ENCODE data around the gene RAB3GAP1. TPM values are rescaled to one million over a fixed set of nuclear protein-coding genes. Genes with fewer than 3 reads are reported as not detected.
"Not testable (repeated sequence)": the region's sequence is repeated elsewhere in the genome, so short reads cannot be mapped to it uniquely, and the experiment has no call there.

Gene RAB3GAP1
- polyA plus RNA-seq, 1 donor: 42.1 TPM

GRCh38 chr2:135076556-135076955, 24.5 kb downstream of the RAB3GAP1 start:
- peaks cover 6% of the 10 kb centered on the region for H3K36me3 ChIP-seq (ENCODE audit: control insufficient read depth, insufficient read depth, low read length)
- H3K27me3 ChIP-seq (ENCODE audit: control insufficient read depth, insufficient read depth, low read length): no peaks in the 10 kb centered on the region
- WGBS (ENCODE audit: insufficient coverage, low lambda C conversion rate): 100% methylated on average over 1 of the region's 2 CpGs
- no peak overlapping the region for H3K27ac ChIP-seq (ENCODE audit: low read length)
- DNase-seq: no peak
- H3K4me1 ChIP-seq (ENCODE audit: control insufficient read depth, insufficient read depth, low read length): no peaks in the 10 kb centered on the region
- H3K9me3 ChIP-seq (ENCODE audit: control insufficient read depth, low read depth, low read length): peaks cover 5% of the 10 kb centered on the region
- no peak overlapping the region for H3K4me3 ChIP-seq (ENCODE audit: low read length)

GRCh38 chr2:135078417-135078816, 26.3 kb downstream of the RAB3GAP1 start:
- DNase-seq: no peak
- Histone ChIP-seq H3K4me1 (ENCODE audit: control insufficient read depth, insufficient read depth, low read length) (no peaks in the 10 kb centered on the region), H3K27ac (ENCODE audit: low read length) (no peak overlapping the region), H3K36me3 (ENCODE audit: control insufficient read depth, insufficient read depth, low read length) (peaks cover 1% of the 10 kb centered on the region), H3K27me3 (ENCODE audit: control insufficient read depth, insufficient read depth, low read length) (no peaks in the 10 kb centered on the region), H3K9me3 (ENCODE audit: control insufficient read depth, low read depth, low read length) (no peaks in the 10 kb centered on the region), H3K4me3 (ENCODE audit: low read length) (no peak overlapping the region)

DNA sequence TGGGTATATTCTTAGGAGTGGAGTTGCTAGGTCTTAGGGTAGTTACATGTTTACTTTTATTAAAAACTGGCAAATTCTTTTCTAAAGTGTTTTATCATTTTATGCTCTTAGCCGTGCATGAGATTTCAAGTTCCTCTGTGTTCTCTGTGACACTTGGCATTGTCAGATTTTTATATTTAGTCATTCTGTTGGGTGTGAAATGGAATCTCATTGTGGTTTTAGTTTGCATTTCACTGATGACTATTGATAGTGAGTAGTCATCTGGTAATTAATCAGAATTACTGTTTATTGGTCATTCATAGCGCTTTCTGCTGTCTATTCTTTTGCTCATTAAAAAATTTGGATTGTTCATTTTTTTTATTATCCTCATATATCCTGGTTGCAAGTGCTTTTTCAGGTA, 34.1 kb downstream of the RAB3GAP1 start:
- Histone ChIP-seq H3K27ac (ENCODE audit: low read length) (no peak overlapping the region), H3K4me1 (ENCODE audit: control insufficient read depth, insufficient read depth, low read length) (peaks cover 1% of the 10 kb centered on the region), H3K27me3 (ENCODE audit: control insufficient read depth, insufficient read depth, low read length) (no peaks in the 10 kb centered on the region), H3K9me3 (ENCODE audit: control insufficient read depth, low read depth, low read length) (peaks cover 3% of the 10 kb centered on the region), H3K36me3 (ENCODE audit: control insufficient read depth, insufficient read depth, low read length) (peaks cover 5% of the 10 kb centered on the region), H3K4me3 (ENCODE audit: low read length) (no peak overlapping the region)
- 100% methylated on average over 1 of the region's 2 CpGs for WGBS (ENCODE audit: insufficient coverage, low lambda C conversion rate)
- DNase-seq: no peak

DNA sequence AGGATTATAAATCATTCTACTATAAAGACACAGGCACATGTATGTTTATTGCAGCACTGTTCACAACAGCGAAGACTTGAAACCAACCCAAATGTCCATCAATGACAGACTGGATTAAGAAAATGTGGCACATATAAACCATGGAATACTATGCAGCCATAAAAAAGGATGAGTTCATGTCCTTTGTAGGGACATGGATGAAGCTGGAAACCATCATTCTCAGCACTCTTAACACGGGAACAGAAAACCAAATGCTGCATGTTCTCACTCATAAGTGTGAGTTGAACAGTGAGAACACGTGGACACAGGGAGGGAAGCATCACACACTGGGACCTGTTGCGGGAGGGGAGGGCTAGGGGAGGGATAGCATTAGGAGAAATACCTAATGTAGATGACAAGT, 37.5 kb downstream of the RAB3GAP1 start:
- H3K27me3 ChIP-seq (ENCODE audit: control insufficient read depth, insufficient read depth, low read length); H3K4me3 ChIP-seq (ENCODE audit: low read length); H3K9me3 ChIP-seq (ENCODE audit: control insufficient read depth, low read depth, low read length); DNase-seq; H3K36me3 ChIP-seq (ENCODE audit: control insufficient read depth, insufficient read depth, low read length); H3K27ac ChIP-seq (ENCODE audit: low read length): not testable (repeated sequence)
- 100% methylated on average over 1 of the region's 4 CpGs for WGBS (ENCODE audit: insufficient coverage, low lambda C conversion rate)
- peaks cover 21% of the 10 kb centered on the region for H3K4me1 ChIP-seq (ENCODE audit: control insufficient read depth, insufficient read depth, low read length)

GRCh38 chr2:135091681-135092080, 39.6 kb downstream of the RAB3GAP1 start:
- Histone ChIP-seq H3K4me3 (ENCODE audit: low read length) (no peak overlapping the region), H3K36me3 (ENCODE audit: control insufficient read depth, insufficient read depth, low read length) (peaks cover 6% of the 10 kb centered on the region), H3K4me1 (ENCODE audit: control insufficient read depth, insufficient read depth, low read length) (peaks cover 21% of the 10 kb centered on the region), H3K9me3 (ENCODE audit: control insufficient read depth, low read depth, low read length) (peaks cover 5% of the 10 kb centered on the region), H3K27ac (ENCODE audit: low read length) (no peak overlapping the region), H3K27me3 (ENCODE audit: control insufficient read depth, insufficient read depth, low read length) (no peaks in the 10 kb centered on the region)
- peak in 1 of 2 donors; percentile 24 for DNase-seq
- 100% methylated on average over 1 of the region's 1 CpG for WGBS (ENCODE audit: insufficient coverage, low lambda C conversion rate)

GRCh38 chr2:135093193-135093592, 41.1 kb downstream of the RAB3GAP1 start:
- peaks cover 5% of the 10 kb centered on the region for H3K9me3 ChIP-seq (ENCODE audit: control insufficient read depth, low read depth, low read length)

GRCh38 chr2:135093670-135094330, 41.7 kb downstream of the RAB3GAP1 start:
- DNase-seq: peak; percentile 73 to 88
- Histone ChIP-seq H3K4me1 (ENCODE audit: control insufficient read depth, insufficient read depth, low read length) (peaks cover 21% of the 10 kb centered on the region), H3K27me3 (ENCODE audit: control insufficient read depth, insufficient read depth, low read length) (no peaks in the 10 kb centered on the region), H3K27ac (ENCODE audit: low read length) (peak overlapping the region; percentile 17), H3K9me3 (ENCODE audit: control insufficient read depth, low read depth, low read length) (peaks cover 5% of the 10 kb centered on the region), H3K4me3 (ENCODE audit: low read length) (no peak overlapping the region), H3K36me3 (ENCODE audit: control insufficient read depth, insufficient read depth, low read length) (peaks cover 11% of the 10 kb centered on the region)
- WGBS (ENCODE audit: insufficient coverage, low lambda C conversion rate): no CpG with 5 or more reads among the region's 3 CpGs

More at GRCh38 chr2:135093193-135093592, 41.1 kb downstream of the RAB3GAP1 start:
- Histone ChIP-seq H3K36me3 (ENCODE audit: control insufficient read depth, insufficient read depth, low read length) (peaks cover 11% of the 10 kb centered on the region), H3K27ac (ENCODE audit: low read length) (peak overlapping the region; percentile 17), H3K4me1 (ENCODE audit: control insufficient read depth, insufficient read depth, low read length) (peaks cover 21% of the 10 kb centered on the region), H3K27me3 (ENCODE audit: control insufficient read depth, insufficient read depth, low read length) (no peaks in the 10 kb centered on the region), H3K4me3 (ENCODE audit: low read length) (no peak overlapping the region)
- DNase-seq: no peak

DNA sequence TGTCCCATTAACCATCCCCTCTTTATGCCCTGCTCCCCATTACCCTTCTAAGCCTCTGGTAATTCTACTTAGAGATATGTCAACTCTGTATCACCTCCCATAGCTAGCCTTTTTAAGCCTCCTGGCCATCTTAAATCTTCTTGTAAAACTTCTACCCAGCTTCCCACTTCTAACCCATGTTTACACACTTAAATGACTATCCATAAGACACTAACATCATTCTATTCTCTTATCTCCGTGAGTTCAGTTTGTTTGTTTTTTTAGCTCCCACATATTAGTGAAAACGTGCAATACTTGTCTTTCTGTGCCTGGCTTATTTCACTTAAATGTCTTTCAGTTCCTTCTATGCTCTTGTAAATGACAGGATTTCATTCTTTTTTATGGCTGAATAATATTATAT, 42.4 kb downstream of the RAB3GAP1 start:
- DNase-seq: no peak
- Histone ChIP-seq H3K4me1 (ENCODE audit: control insufficient read depth, insufficient read depth, low read length) (peaks cover 21% of the 10 kb centered on the region), H3K4me3 (ENCODE audit: low read length) (no peak overlapping the region), H3K27me3 (ENCODE audit: control insufficient read depth, insufficient read depth, low read length) (no peaks in the 10 kb centered on the region), H3K27ac (ENCODE audit: low read length) (peak overlapping the region; percentile 3), H3K36me3 (ENCODE audit: control insufficient read depth, insufficient read depth, low read length) (peaks cover 11% of the 10 kb centered on the region), H3K9me3 (ENCODE audit: control insufficient read depth, low read depth, low read length) (peaks cover 5% of the 10 kb centered on the region)
- no CpG with 5 or more reads among the region's 2 CpGs for WGBS (ENCODE audit: insufficient coverage, low lambda C conversion rate)

- H3K4me3 ChIP-seq (ENCODE audit: low read length): no peak overlapping the region
- no peak overlapping the region for H3K27ac ChIP-seq (ENCODE audit: low read length)
- peaks cover 21% of the 10 kb centered on the region for H3K4me1 ChIP-seq (ENCODE audit: control insufficient read depth, insufficient read depth, low read length)
- peaks cover 2% of the 10 kb centered on the region for H3K9me3 ChIP-seq (ENCODE audit: control insufficient read depth, low read depth, low read length)
- 100% methylated on average over 1 of the region's 3 CpGs for WGBS (ENCODE audit: insufficient coverage, low lambda C conversion rate)
- no peaks in the 10 kb centered on the region for H3K27me3 ChIP-seq (ENCODE audit: control insufficient read depth, insufficient read depth, low read length)
- no peak for DNase-seq
- H3K36me3 ChIP-seq (ENCODE audit: control insufficient read depth, insufficient read depth, low read length): peaks cover 9% of the 10 kb centered on the region
Observed at GRCh38 chr2:135095591-135095990, 43.5 kb downstream of the RAB3GAP1 start.

- H3K4me1 ChIP-seq (ENCODE audit: control insufficient read depth, insufficient read depth, low read length): peaks cover 14% of the 10 kb centered on the region
- WGBS (ENCODE audit: insufficient coverage, low lambda C conversion rate): 100% methylated on average over 2 of the region's 4 CpGs
- H3K9me3 ChIP-seq (ENCODE audit: control insufficient read depth, low read depth, low read length): peaks cover 2% of the 10 kb centered on the region
- H3K27ac ChIP-seq (ENCODE audit: low read length): no peak overlapping the region
- DNase-seq: no peak
- H3K4me3 ChIP-seq (ENCODE audit: low read length): no peak overlapping the region
- peaks cover 9% of the 10 kb centered on the region for H3K36me3 ChIP-seq (ENCODE audit: control insufficient read depth, insufficient read depth, low read length)
- no peaks in the 10 kb centered on the region for H3K27me3 ChIP-seq (ENCODE audit: control insufficient read depth, insufficient read depth, low read length)
Observed at GRCh38 chr2:135096665-135097446, 44.8 kb downstream of the RAB3GAP1 start.

All from large intestine (tissue), 3 donors.